ENCODE measurements around the gene KIF4A.
"Not testable (repeated sequence)": the region's sequence is repeated elsewhere in the genome, so short reads cannot be mapped to it uniquely, and the experiment has no call there.

KIF4A gene

GRCh38 chrX:70289793-70290770, at the start of gene KIF4A, which contains the start of gene PDZD11:
KIF4A (plus strand) TSS chrX:70290104; CDS start chrX:70290459, 355 bp downstream.
PDZD11 (minus strand) TSS chrX:70289927; CDS start chrX:70289341, 586 bp downstream.
- DNase-seq: peak; percentile 65

- no peak for DNase-seq
Observed at GRCh38 chrX:70240751-70241150, 49.2 kb upstream of the KIF4A start.

GRCh38 chrX:70241501-70241900, 48.4 kb upstream of the KIF4A start:
- no peak for DNase-seq

- DNase-seq: not testable (repeated sequence)
Observed at GRCh38 chrX:70243601-70244000, 46.3 kb upstream of the KIF4A start.

GRCh38 chrX:70244881-70245280, 45.0 kb upstream of the KIF4A start:
- DNase-seq: no peak

GRCh38 chrX:70247252-70247651, 42.7 kb upstream of the KIF4A start:
- no peak for DNase-seq

- DNase-seq: no peak
Observed at GRCh38 chrX:70252491-70252890, 37.4 kb upstream of the KIF4A start.

- DNase-seq: no peak
Observed at GRCh38 chrX:70253377-70254062, 36.4 kb upstream of the KIF4A start.

GRCh38 chrX:70254063-70254400, 35.9 kb upstream of the KIF4A start:
- no peak for DNase-seq

- no peak for DNase-seq
Observed at GRCh38 chrX:70254909-70255308, 35.0 kb upstream of the KIF4A start.

GRCh38 chrX:70255452-70255851, 34.5 kb upstream of the KIF4A start:
- DNase-seq: no peak

- no peak for DNase-seq
Observed at GRCh38 chrX:70257423-70258288, 32.2 kb upstream of the KIF4A start.

- no peak for DNase-seq
Observed at GRCh38 chrX:70260104-70260503, 29.8 kb upstream of the KIF4A start, which contains the start of gene P2RY4. P2RY4 (minus strand) TSS chrX:70260204; CDS start chrX:70259624, 580 bp downstream.

- peak; percentile 21 for DNase-seq
Observed at GRCh38 chrX:70262952-70263567, 26.8 kb upstream of the KIF4A start.

GRCh38 chrX:70264784-70265183, 25.1 kb upstream of the KIF4A start:
- DNase-seq: no peak

GRCh38 chrX:70268034-70268433, 21.9 kb upstream of the KIF4A start, which contains the start of gene ARR3:
ARR3 (plus strand) TSS chrX:70268334; CDS start chrX:70269386, 1,052 bp downstream.
- no peak for DNase-seq

- DNase-seq: not testable (repeated sequence)
Observed at GRCh38 chrX:70274029-70274428, 15.9 kb upstream of the KIF4A start.

- DNase-seq: no peak
Observed at GRCh38 chrX:70279081-70279480, 10.8 kb upstream of the KIF4A start.

- DNase-seq: no peak
Observed at GRCh38 chrX:70280573-70280972, 9.3 kb upstream of the KIF4A start.

GRCh38 chrX:70281951-70282350, 8.0 kb upstream of the KIF4A start, which contains the start of gene RAB41:
RAB41 (plus strand) TSS chrX:70282172; CDS start chrX:70282218, 46 bp downstream.
- no peak for DNase-seq

GRCh38 chrX:70289168-70289792, 624 bp upstream of the KIF4A start:
- DNase-seq: no peak

- DNase-seq: no peak
Observed at GRCh38 chrX:70292788-70293187, 2.9 kb downstream of the KIF4A start.

All from activated CD8-positive, alpha-beta memory T cell treated with anti-CD3 and anti-CD28 coated beads, Interleukin-2, amount 50 U/mL, for 4 hours (primary cell).